Endothelial cell of umbilical vein (primary cell): ENCODE results near the gene FHOD3. TPM values are rescaled to one million over a fixed set of nuclear protein-coding genes. Genes with fewer than 3 reads are reported as not detected.

Experiments used
- BruUV-seq: library from RNA; stranded (reverse); fragments of 400-500 nt; replicated peaks from 2 replicates; lab custom pipeline; 2021; lab: Mats Ljungman, UMichigan
- CTCF ChIA-PET: fragments of 300-600, 350-600 bp; sonication (Branson Sonifier 250); formaldehyde crosslinking; loops from one replicate; lab custom pipeline; 2021; ENCODE audit warnings: antibody characterized with exemption, inconsistent platforms; lab: Charles Lee
- POLR2A ChIA-PET: fragments of 300-600, 350-600 bp; sonication (Branson Sonifier 250); formaldehyde crosslinking; loops from one replicate; lab custom pipeline; 2021; ENCODE audit warnings: antibody characterized with exemption, inconsistent platforms; lab: Charles Lee
- DNase-seq: peaks from one replicate; pipeline ENCODE4 v3.0.0-alpha.2; 2011; ENCODE audit warnings: low read depth, low spot score
- FAIRE-seq: peaks from 2 replicates; lab custom pipeline; 2011; peaks lifted over from hg19 to GRCh38; lab: Jason Lieb, UNC
- H2AFZ ChIP-seq: 2 replicates; pipeline ENCODE4 v1.6.0; 2012; ENCODE audit warnings: low read depth, low read length, control low read depth, inconsistent platforms
- H3K27ac ChIP-seq: 2 replicates; pipeline ENCODE4 v1.5.1; 2011; ENCODE audit warnings: low read depth, mild to moderate bottlenecking, control low read depth, low read length, moderate library complexity; ENCODE audit not compliant: insufficient read depth
- H3K27me3 ChIP-seq, 2 experiments: 2 replicates each; pipeline versions ENCODE4 v1.6.0 to v1.6.1; 2011; ENCODE audit warnings: low read length in 2 of 2, mixed read lengths in 1 of 2; ENCODE audit not compliant: control insufficient read depth in 2 of 2, insufficient read depth in 2 of 2
- H3K36me3 ChIP-seq, 2 experiments: 2 replicates in 1 of 2; 3 replicates in 1 of 2; pipeline ENCODE4 v1.5.1; 2011; ENCODE audit warnings: low read length in 2 of 2, mild to moderate bottlenecking in 1 of 2, moderate library complexity in 1 of 2; ENCODE audit not compliant: control insufficient read depth in 2 of 2, insufficient read depth in 2 of 2; ENCODE audit errors: extremely low read depth in 1 of 2
- H3K4me1 ChIP-seq: 3 replicates; pipeline ENCODE4 v1.5.1; 2011; ENCODE audit warnings: mild to moderate bottlenecking, low read length; ENCODE audit not compliant: control insufficient read depth, insufficient read depth; ENCODE audit errors: extremely low read depth
- H3K4me2 ChIP-seq: 2 replicates; pipeline ENCODE4 v1.6.1; 2011; ENCODE audit warnings: low read length, control low read depth, mixed read lengths; ENCODE audit not compliant: insufficient read depth
- H3K4me3 ChIP-seq, 3 experiments: fragments of 200-600 bp in 1 of 3; sonication (generic), shearing (Covaris generic) in 1 of 3; replicated peaks in 1 of 3; 2 replicates each; pipeline ENCODE4 v1.5.1; 2011 to 2016; ENCODE audit warnings: control low read depth in 3 of 3, low read length in 3 of 3, mild to moderate bottlenecking in 2 of 3, inconsistent platforms in 1 of 3, low read depth in 1 of 3, moderate library complexity in 1 of 3; ENCODE audit not compliant: insufficient read depth in 1 of 3
- H3K79me2 ChIP-seq: 2 replicates; pipeline ENCODE4 v1.6.0; 2012; ENCODE audit warnings: low read length, inconsistent platforms; ENCODE audit not compliant: control insufficient read depth, insufficient read depth
- H3K9ac ChIP-seq: replicated peaks from 2 replicates; pipeline ENCODE3; 2011; ENCODE audit warnings: low read length, control low read depth; ENCODE audit not compliant: insufficient read depth; ENCODE audit errors: extremely low read depth
- H3K9me1 ChIP-seq: replicated peaks from 3 replicates; pipeline ENCODE4 v1.6.0; 2011; ENCODE audit warnings: mild to moderate bottlenecking, low read length; ENCODE audit not compliant: control insufficient read depth, insufficient read depth; ENCODE audit errors: extremely low read depth
- H3K9me3 ChIP-seq: replicated peaks from 2 replicates; pipeline ENCODE4 v1.5.1; 2012; ENCODE audit warnings: low read length, inconsistent platforms; ENCODE audit not compliant: control insufficient read depth, insufficient read depth
- H4K20me1 ChIP-seq: replicated peaks from 2 replicates; pipeline ENCODE3; 2011; ENCODE audit warnings: mild to moderate bottlenecking, low read length; ENCODE audit not compliant: control insufficient read depth, insufficient read depth; ENCODE audit errors: extremely low read depth
- EZH2 ChIP-seq: IDR thresholded peaks from 2 replicates; pipeline ENCODE4 v1.6.1; 2012; ENCODE audit warnings: borderline replicate concordance, low read depth, mild to moderate bottlenecking, moderate library complexity, low read length, inconsistent platforms; ENCODE audit not compliant: severe bottlenecking
- FOS ChIP-seq: IDR thresholded peaks from 2 replicates; pipeline ENCODE4 v1.6.1; 2011; ENCODE audit warnings: mild to moderate bottlenecking, low read length, moderate library complexity, borderline replicate concordance; ENCODE audit not compliant: insufficient read depth
- GATA2 ChIP-seq: IDR thresholded peaks from 2 replicates; pipeline ENCODE4 v1.7.0; 2011; ENCODE audit warnings: low read depth, mild to moderate bottlenecking, moderate library complexity, mixed read lengths, low read length; ENCODE audit not compliant: insufficient read length, insufficient read depth
- JUN ChIP-seq: IDR thresholded peaks from 2 replicates; pipeline ENCODE4 v1.6.1; 2011; ENCODE audit warnings: borderline replicate concordance, low read depth; ENCODE audit not compliant: insufficient read length, insufficient read depth
- MYC ChIP-seq: IDR thresholded peaks from one replicate; pipeline ENCODE4 v1.6.1; 2011; ENCODE audit warnings: mild to moderate bottlenecking, low read depth, low read length
- POLR2A ChIP-seq: IDR thresholded peaks from 2 replicates; pipeline ENCODE4 v1.6.1; 2012; ENCODE audit warnings: low read depth, mild to moderate bottlenecking, control low read depth, low read length
- POLR2AphosphoS5 ChIP-seq: IDR thresholded peaks from 2 replicates; pipeline ENCODE4 v1.6.1; 2012; ENCODE audit warnings: low read depth, mild to moderate bottlenecking, control low read depth, low read length, moderate library complexity; ENCODE audit not compliant: insufficient read depth
- dilution Hi-C: fragments of 300-500 bp; cut with MboI; formaldehyde crosslinking; loops from one replicate; pipeline ENCODE4 v1.15.0; 2019; ENCODE audit warnings: low sequenced_read_pairs; ENCODE audit not compliant: extremely low pct_ligation_motif_present
- intact Hi-C: fragments of 100-400 bp; cut with micrococcal nuclease; formaldehyde crosslinking; loops from one replicate; pipeline ENCODE4 v1.10.0; 2022
- polyA plus RNA-seq, 4 experiments: library from polyadenylated mRNA; depleted of rRNA in 3 of 4; stranded (reverse) in 3 of 4; unstranded in 1 of 4; fragments of >200 nt; gene quantifications; 2 replicates each; pipeline versions ENCODE4 v1.2.1 to v1.2.3, GENCODE V29; 2011 to 2012; ENCODE audit warnings: missing spikeins in 1 of 4
- total RNA-seq: library from RNA; stranded (reverse); gene quantifications from 2 replicates; pipeline ENCODE4 v1.2.3, GENCODE V29; 2021
- TF ChIP-seq, protein P1 (sequence below), 2 donors: IDR thresholded peaks; 1 replicate in 1 of 2; 2 replicates in 1 of 2; pipeline ENCODE4 v1.5.1; 2011; ENCODE audit warnings: low read length in 2 of 2, mild to moderate bottlenecking in 2 of 2, moderate library complexity in 2 of 2, control low read depth in 1 of 2, inconsistent platforms in 1 of 2, low read depth in 1 of 2; ENCODE audit not compliant: insufficient read depth in 1 of 2; ENCODE audit errors: extremely low read depth in 1 of 2
- TF ChIP-seq, protein P2 (sequence below): IDR thresholded peaks from 2 replicates; pipeline ENCODE4 v1.6.1; 2011; ENCODE audit not compliant: insufficient read depth, insufficient read length

FHOD3 gene
- total and polyA plus RNA-seq, 2 donors (not counting 3 experiments of a cell fraction or from before 2014, with no cell fraction given): 0.06 to 1.5 TPM

DNA sequence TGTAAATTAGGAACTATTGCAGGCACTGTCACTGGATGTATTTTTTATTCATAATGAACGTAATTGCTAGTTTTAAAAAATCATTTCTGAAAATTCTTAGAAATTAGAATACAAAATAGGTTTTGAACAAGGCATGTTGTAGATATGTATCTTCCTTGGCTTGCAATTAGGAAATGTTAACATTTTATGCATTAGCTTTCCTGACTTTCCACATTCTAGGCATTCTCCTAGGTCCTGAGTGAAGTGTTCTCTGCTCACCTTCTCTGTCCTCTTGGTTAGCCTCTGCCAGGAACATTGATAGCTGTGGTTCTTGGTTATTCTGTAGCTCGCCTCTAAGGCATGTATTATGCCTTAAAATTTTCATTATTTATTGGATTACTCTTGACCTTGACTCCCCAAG is 130.3 kb downstream of the FHOD3 start:
- no peak overlapping the region for H3K9ac ChIP-seq
- H3K36me3 ChIP-seq: no peaks in the 10 kb centered on the region
- no peaks in the 10 kb centered on the region for H3K27me3 ChIP-seq
- H3K4me3 ChIP-seq: no peak overlapping the region
- intact Hi-C loops: no loop called here
- FAIRE-seq (no peak), DNase-seq (no peak)
- dilution Hi-C loops: no loop called here
- ChIA-PET POLR2A (no interaction called here), CTCF (no interaction called here)
- H2AFZ ChIP-seq: no peak overlapping the region
- no peaks in the 10 kb centered on the region for H3K79me2 ChIP-seq
- H3K9me3 ChIP-seq: no peaks in the 10 kb centered on the region
- no peak overlapping the region for H3K27ac ChIP-seq
- no peaks in the 10 kb centered on the region for H4K20me1 ChIP-seq
- TF ChIP-seq EZH2: no peak
- no peak for TF ChIP-seq POLR2AphosphoS5
- TF ChIP-seq POLR2A: no peak
- no peak for TF ChIP-seq GATA2
- TF ChIP-seq JUN: no peak
- TF ChIP-seq MYC: no peak
- TF ChIP-seq, protein P1, sequence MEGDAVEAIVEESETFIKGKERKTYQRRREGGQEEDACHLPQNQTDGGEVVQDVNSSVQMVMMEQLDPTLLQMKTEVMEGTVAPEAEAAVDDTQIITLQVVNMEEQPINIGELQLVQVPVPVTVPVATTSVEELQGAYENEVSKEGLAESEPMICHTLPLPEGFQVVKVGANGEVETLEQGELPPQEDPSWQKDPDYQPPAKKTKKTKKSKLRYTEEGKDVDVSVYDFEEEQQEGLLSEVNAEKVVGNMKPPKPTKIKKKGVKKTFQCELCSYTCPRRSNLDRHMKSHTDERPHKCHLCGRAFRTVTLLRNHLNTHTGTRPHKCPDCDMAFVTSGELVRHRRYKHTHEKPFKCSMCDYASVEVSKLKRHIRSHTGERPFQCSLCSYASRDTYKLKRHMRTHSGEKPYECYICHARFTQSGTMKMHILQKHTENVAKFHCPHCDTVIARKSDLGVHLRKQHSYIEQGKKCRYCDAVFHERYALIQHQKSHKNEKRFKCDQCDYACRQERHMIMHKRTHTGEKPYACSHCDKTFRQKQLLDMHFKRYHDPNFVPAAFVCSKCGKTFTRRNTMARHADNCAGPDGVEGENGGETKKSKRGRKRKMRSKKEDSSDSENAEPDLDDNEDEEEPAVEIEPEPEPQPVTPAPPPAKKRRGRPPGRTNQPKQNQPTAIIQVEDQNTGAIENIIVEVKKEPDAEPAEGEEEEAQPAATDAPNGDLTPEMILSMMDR (IDR thresholded peaks at IDR 0.05; ENCODE audit: extremely low read depth in 1 of 2, insufficient read depth in 1 of 2, low read depth in 1 of 2, low read length in 2 of 2): no peak
- TF ChIP-seq, protein P2, sequence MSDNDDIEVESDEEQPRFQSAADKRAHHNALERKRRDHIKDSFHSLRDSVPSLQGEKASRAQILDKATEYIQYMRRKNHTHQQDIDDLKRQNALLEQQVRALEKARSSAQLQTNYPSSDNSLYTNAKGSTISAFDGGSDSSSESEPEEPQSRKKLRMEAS: no peak
- no peak for TF ChIP-seq FOS
- H3K9me1 ChIP-seq: no peaks in the 10 kb centered on the region
- BruUV-seq: no TSS peak
- H3K4me2 ChIP-seq: no peak overlapping the region
- no peaks in the 10 kb centered on the region for H3K4me1 ChIP-seq
